ENCODE data around the gene MYO1D. TPM values are rescaled to one million over a fixed set of nuclear protein-coding genes. Genes with fewer than 3 reads are reported as not detected.
"Not testable (repeated sequence)": the region's sequence is repeated elsewhere in the genome, so short reads cannot be mapped to it uniquely, and the experiment has no call there.

Gene MYO1D
- total RNA-seq, 1 experiment from 2014 or later = 0.10 TPM

GRCh38 chr17:32461498-32461852 is 415.4 kb downstream of the MYO1D start:
- no peak for DNase-seq (ENCODE audit: low spot score)

GRCh38 chr17:32460054-32460453 is 416.9 kb downstream of the MYO1D start:
- no peak for DNase-seq (ENCODE audit: low spot score)

- DNase-seq (ENCODE audit: low spot score) = no peak
These were observed 418.6 kb downstream of the MYO1D start for GRCh38 chr17:32458371-32458770.

- no peak for DNase-seq (ENCODE audit: low spot score)
These were observed 423.6 kb downstream of the MYO1D start for GRCh38 chr17:32453370-32453769.

GRCh38 chr17:32452281-32452680 is 424.6 kb downstream of the MYO1D start:
- DNase-seq (ENCODE audit: low spot score) = no peak

- DNase-seq (ENCODE audit: low spot score) = no peak
These were observed 425.0 kb downstream of the MYO1D start for GRCh38 chr17:32451879-32452278.

- not testable (repeated sequence) for DNase-seq (ENCODE audit: low spot score)
These were observed 426.5 kb downstream of the MYO1D start for GRCh38 chr17:32450379-32450778.

- DNase-seq (ENCODE audit: low spot score) = no peak
These were observed 427.0 kb downstream of the MYO1D start for GRCh38 chr17:32449963-32450362.

- no peak for DNase-seq (ENCODE audit: low spot score)
These were observed 430.0 kb downstream of the MYO1D start for GRCh38 chr17:32446949-32447348.

GRCh38 chr17:32445971-32446370 is 431.0 kb downstream of the MYO1D start:
- DNase-seq (ENCODE audit: low spot score) = peak; percentile 63

- no peak for DNase-seq (ENCODE audit: low spot score)
These were observed 431.4 kb downstream of the MYO1D start for GRCh38 chr17:32445497-32445896.

GRCh38 chr17:32445074-32445415 is 431.9 kb downstream of the MYO1D start:
- DNase-seq (ENCODE audit: low spot score) = peak; percentile 84

GRCh38 chr17:32444301-32445073 is 432.4 kb downstream of the MYO1D start, which contains the start of gene PSMD11:
PSMD11 (plus strand) TSS chr17:32444510; CDS start chr17:32444524, 14 bp downstream.
- DNase-seq (ENCODE audit: low spot score) = peak; percentile 97

GRCh38 chr17:32443827-32444300 is 433.1 kb downstream of the MYO1D start:
- DNase-seq (ENCODE audit: low spot score) = no peak

Other genes starting within 250 kb of the MYO1D start
- not detected in 2 replicates for gene TMEM98, start 51.0 kb upstream of the MYO1D start, total RNA-seq (2014; rRNA removed; shearing (Covaris generic))
- not detected in 2 replicates for gene SPACA3, start 114.7 kb upstream of the MYO1D start, total RNA-seq (2014; rRNA removed; shearing (Covaris generic))